Endothelial cell of umbilical vein (primary cell): ENCODE data around the gene RAMP3. TPM values are rescaled to one million over a fixed set of nuclear protein-coding genes. Genes with fewer than 3 reads are reported as not detected.

Source experiments
- BruUV-seq: library from RNA; stranded (reverse); fragments of 400-500 nt; replicated peaks from 2 replicates; lab custom pipeline; 2021; lab: Mats Ljungman, UMichigan
- CTCF ChIA-PET: fragments of 300-600, 350-600 bp; sonication (Branson Sonifier 250); formaldehyde crosslinking; loops from one replicate; lab custom pipeline; 2021; ENCODE audit warnings: antibody characterized with exemption, inconsistent platforms; lab: Charles Lee
- POLR2A ChIA-PET: fragments of 300-600, 350-600 bp; sonication (Branson Sonifier 250); formaldehyde crosslinking; loops from one replicate; lab custom pipeline; 2021; ENCODE audit warnings: antibody characterized with exemption, inconsistent platforms; lab: Charles Lee
- DNase-seq: peaks from one replicate; pipeline ENCODE4 v3.0.0-alpha.2; 2011; ENCODE audit warnings: low read depth, low spot score
- FAIRE-seq: peaks from 2 replicates; lab custom pipeline; 2011; peaks lifted over from hg19 to GRCh38; lab: Jason Lieb, UNC
- H2AFZ ChIP-seq: 2 replicates; pipeline ENCODE4 v1.6.0; 2012; ENCODE audit warnings: low read depth, low read length, control low read depth, inconsistent platforms
- H3K27ac ChIP-seq: 2 replicates; pipeline ENCODE4 v1.5.1; 2011; ENCODE audit warnings: low read depth, mild to moderate bottlenecking, control low read depth, low read length, moderate library complexity; ENCODE audit not compliant: insufficient read depth
- H3K27me3 ChIP-seq, 2 experiments: 2 replicates each; pipeline versions ENCODE4 v1.6.0 to v1.6.1; 2011; ENCODE audit warnings: low read length in 2 of 2, mixed read lengths in 1 of 2; ENCODE audit not compliant: control insufficient read depth in 2 of 2, insufficient read depth in 2 of 2
- H3K36me3 ChIP-seq, 2 experiments: 2 replicates in 1 of 2; 3 replicates in 1 of 2; pipeline ENCODE4 v1.5.1; 2011; ENCODE audit warnings: low read length in 2 of 2, mild to moderate bottlenecking in 1 of 2, moderate library complexity in 1 of 2; ENCODE audit not compliant: control insufficient read depth in 2 of 2, insufficient read depth in 2 of 2; ENCODE audit errors: extremely low read depth in 1 of 2
- H3K4me1 ChIP-seq: 3 replicates; pipeline ENCODE4 v1.5.1; 2011; ENCODE audit warnings: mild to moderate bottlenecking, low read length; ENCODE audit not compliant: control insufficient read depth, insufficient read depth; ENCODE audit errors: extremely low read depth
- H3K4me2 ChIP-seq: 2 replicates; pipeline ENCODE4 v1.6.1; 2011; ENCODE audit warnings: low read length, control low read depth, mixed read lengths; ENCODE audit not compliant: insufficient read depth
- H3K4me3 ChIP-seq, 3 experiments: fragments of 200-600 bp in 1 of 3; sonication (generic), shearing (Covaris generic) in 1 of 3; replicated peaks in 1 of 3; 2 replicates each; pipeline ENCODE4 v1.5.1; 2011 to 2016; ENCODE audit warnings: control low read depth in 3 of 3, low read length in 3 of 3, mild to moderate bottlenecking in 2 of 3, inconsistent platforms in 1 of 3, low read depth in 1 of 3, moderate library complexity in 1 of 3; ENCODE audit not compliant: insufficient read depth in 1 of 3
- H3K79me2 ChIP-seq: 2 replicates; pipeline ENCODE4 v1.6.0; 2012; ENCODE audit warnings: low read length, inconsistent platforms; ENCODE audit not compliant: control insufficient read depth, insufficient read depth
- H3K9ac ChIP-seq: replicated peaks from 2 replicates; pipeline ENCODE3; 2011; ENCODE audit warnings: low read length, control low read depth; ENCODE audit not compliant: insufficient read depth; ENCODE audit errors: extremely low read depth
- H3K9me1 ChIP-seq: replicated peaks from 3 replicates; pipeline ENCODE4 v1.6.0; 2011; ENCODE audit warnings: mild to moderate bottlenecking, low read length; ENCODE audit not compliant: control insufficient read depth, insufficient read depth; ENCODE audit errors: extremely low read depth
- H3K9me3 ChIP-seq: replicated peaks from 2 replicates; pipeline ENCODE4 v1.5.1; 2012; ENCODE audit warnings: low read length, inconsistent platforms; ENCODE audit not compliant: control insufficient read depth, insufficient read depth
- H4K20me1 ChIP-seq: replicated peaks from 2 replicates; pipeline ENCODE3; 2011; ENCODE audit warnings: mild to moderate bottlenecking, low read length; ENCODE audit not compliant: control insufficient read depth, insufficient read depth; ENCODE audit errors: extremely low read depth
- CTCF ChIP-seq, 2 donors: IDR thresholded peaks; 1 replicate in 1 of 2; 2 replicates in 1 of 2; pipeline ENCODE4 v1.5.1; 2011; ENCODE audit warnings: low read length in 2 of 2, mild to moderate bottlenecking in 2 of 2, moderate library complexity in 2 of 2, control low read depth in 1 of 2, inconsistent platforms in 1 of 2, low read depth in 1 of 2; ENCODE audit not compliant: insufficient read depth in 1 of 2; ENCODE audit errors: extremely low read depth in 1 of 2
- EZH2 ChIP-seq: IDR thresholded peaks from 2 replicates; pipeline ENCODE4 v1.6.1; 2012; ENCODE audit warnings: borderline replicate concordance, low read depth, mild to moderate bottlenecking, moderate library complexity, low read length, inconsistent platforms; ENCODE audit not compliant: severe bottlenecking
- FOS ChIP-seq: IDR thresholded peaks from 2 replicates; pipeline ENCODE4 v1.6.1; 2011; ENCODE audit warnings: mild to moderate bottlenecking, low read length, moderate library complexity, borderline replicate concordance; ENCODE audit not compliant: insufficient read depth
- GATA2 ChIP-seq: IDR thresholded peaks from 2 replicates; pipeline ENCODE4 v1.7.0; 2011; ENCODE audit warnings: low read depth, mild to moderate bottlenecking, moderate library complexity, mixed read lengths, low read length; ENCODE audit not compliant: insufficient read length, insufficient read depth
- JUN ChIP-seq: IDR thresholded peaks from 2 replicates; pipeline ENCODE4 v1.6.1; 2011; ENCODE audit warnings: borderline replicate concordance, low read depth; ENCODE audit not compliant: insufficient read length, insufficient read depth
- MAX ChIP-seq: IDR thresholded peaks from 2 replicates; pipeline ENCODE4 v1.6.1; 2011; ENCODE audit not compliant: insufficient read depth, insufficient read length
- MYC ChIP-seq: IDR thresholded peaks from one replicate; pipeline ENCODE4 v1.6.1; 2011; ENCODE audit warnings: mild to moderate bottlenecking, low read depth, low read length
- POLR2A ChIP-seq: IDR thresholded peaks from 2 replicates; pipeline ENCODE4 v1.6.1; 2012; ENCODE audit warnings: low read depth, mild to moderate bottlenecking, control low read depth, low read length
- POLR2AphosphoS5 ChIP-seq: IDR thresholded peaks from 2 replicates; pipeline ENCODE4 v1.6.1; 2012; ENCODE audit warnings: low read depth, mild to moderate bottlenecking, control low read depth, low read length, moderate library complexity; ENCODE audit not compliant: insufficient read depth
- dilution Hi-C: fragments of 300-500 bp; cut with MboI; formaldehyde crosslinking; loops from one replicate; pipeline ENCODE4 v1.15.0; 2019; ENCODE audit warnings: low sequenced_read_pairs; ENCODE audit not compliant: extremely low pct_ligation_motif_present
- intact Hi-C: fragments of 100-400 bp; cut with micrococcal nuclease; formaldehyde crosslinking; loops from one replicate; pipeline ENCODE4 v1.10.0; 2022
- polyA plus RNA-seq, 4 experiments: library from polyadenylated mRNA; depleted of rRNA in 3 of 4; stranded (reverse) in 3 of 4; unstranded in 1 of 4; fragments of >200 nt; gene quantifications; 2 replicates each; pipeline versions ENCODE4 v1.2.1 to v1.2.3, GENCODE V29; 2011 to 2012; ENCODE audit warnings: missing spikeins in 1 of 4
- total RNA-seq: library from RNA; stranded (reverse); gene quantifications from 2 replicates; pipeline ENCODE4 v1.2.3, GENCODE V29; 2021

Gene RAMP3
- total and polyA plus RNA-seq, 2 donors (not counting 3 experiments of a cell fraction or from before 2014, with no cell fraction given) = not detected

GRCh38 chr7:45184326-45185027 lies 26.9 kb downstream of the RAMP3 start:
- dilution Hi-C loops (no loop called here), intact Hi-C loops (no loop called here)
- DNase-seq (no peak), FAIRE-seq (no peak)
- TF ChIP-seq CTCF (IDR thresholded peaks at IDR 0.05; ENCODE audit: extremely low read depth in 1 of 2, insufficient read depth in 1 of 2, low read depth in 1 of 2, low read length in 2 of 2) (no peak), MAX (no peak), POLR2AphosphoS5 (no peak), FOS (no peak), MYC (no peak), JUN (no peak), EZH2 (no peak), GATA2 (no peak), POLR2A (no peak)
- H3K9ac ChIP-seq = no peak overlapping the region
- H3K4me1 ChIP-seq = no peaks in the 10 kb centered on the region
- no peaks in the 10 kb centered on the region for H3K27me3 ChIP-seq
- no peak overlapping the region for H2AFZ ChIP-seq
- no peaks in the 10 kb centered on the region for H3K79me2 ChIP-seq
- POLR2A ChIA-PET = no interaction called here
- H3K9me3 ChIP-seq = no peaks in the 10 kb centered on the region
- no peak overlapping the region for H3K27ac ChIP-seq
- no peaks in the 10 kb centered on the region for H4K20me1 ChIP-seq
- no peaks in the 10 kb centered on the region for H3K9me1 ChIP-seq
- BruUV-seq = no TSS peak
- no peaks in the 10 kb centered on the region for H3K36me3 ChIP-seq
- no peak overlapping the region for H3K4me3 ChIP-seq
- CTCF ChIA-PET = no interaction called here
- H3K4me2 ChIP-seq = no peak overlapping the region
